Stimulated activated CD8-positive, alpha-beta memory T cell treated with anti-CD3 and anti-CD28 coated beads, Interleukin-7, amount 100 ng/mL, for 1 hour (primary cell): ENCODE data around the gene PCNX3.
"Not testable (repeated sequence)": the region's sequence is repeated elsewhere in the genome, so short reads cannot be mapped to it uniquely, and the experiment has no call there.

Source experiments
- DNase-seq, 2 donors: peaks; one replicate each; pipeline ENCODE4 v3.0.0-alpha.2; 2020; ENCODE audit warnings: low read depth in 2 of 2

PCNX3 gene

GRCh38 chr11:65619281-65619928, 3.8 kb downstream of the PCNX3 start:
- no peak for DNase-seq

DNA sequence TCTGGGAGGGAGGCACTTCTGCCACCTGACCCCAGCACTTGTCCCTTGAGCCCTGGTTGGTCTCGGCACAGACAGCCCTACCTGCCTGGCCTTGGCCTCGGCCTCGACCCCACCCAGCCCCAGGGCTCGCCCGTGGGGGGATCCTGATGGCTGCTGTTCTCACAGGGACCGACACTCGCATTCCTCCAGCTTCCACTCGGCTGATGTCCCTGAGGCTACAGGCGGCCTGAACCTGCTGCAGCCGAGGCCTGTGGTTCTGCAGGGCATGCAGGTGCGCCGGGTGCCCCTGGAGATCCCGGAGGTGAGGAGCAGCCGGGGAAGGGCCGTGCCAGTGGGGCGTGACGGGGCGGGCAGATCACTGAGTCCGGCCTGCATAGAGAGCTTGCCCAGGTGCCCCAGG, 5.1 kb downstream of the PCNX3 start:
- DNase-seq, result no peak

DNA sequence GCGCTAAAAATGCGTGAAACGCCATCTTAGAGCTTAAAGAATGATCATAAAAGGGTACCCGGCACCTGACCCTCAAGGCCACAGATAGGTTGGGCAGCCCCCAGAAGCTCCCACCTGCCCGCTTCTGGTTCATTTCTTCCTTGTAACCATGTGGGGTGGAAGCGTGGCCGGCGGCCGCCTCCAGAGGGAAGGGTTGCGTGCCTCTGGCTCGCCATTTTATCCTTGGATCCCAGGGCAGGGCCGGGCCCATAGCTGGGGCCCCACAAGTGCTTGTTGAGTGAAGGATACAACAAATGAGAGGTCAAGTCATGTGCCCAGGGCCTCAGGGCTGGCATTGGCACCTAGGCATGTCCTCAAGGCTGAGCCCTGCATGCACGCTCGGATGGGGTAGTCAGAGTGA, 5.9 kb downstream of the PCNX3 start:
- no peak for DNase-seq

- DNase-seq, result no peak
These were observed 6.4 kb downstream of the PCNX3 start for GRCh38 chr11:65622011-65622410.

GRCh38 chr11:65623177-65623576, 7.6 kb downstream of the PCNX3 start:
- no peak for DNase-seq

GRCh38 chr11:65623852-65624616, 8.5 kb downstream of the PCNX3 start:
- DNase-seq, result no peak

DNA sequence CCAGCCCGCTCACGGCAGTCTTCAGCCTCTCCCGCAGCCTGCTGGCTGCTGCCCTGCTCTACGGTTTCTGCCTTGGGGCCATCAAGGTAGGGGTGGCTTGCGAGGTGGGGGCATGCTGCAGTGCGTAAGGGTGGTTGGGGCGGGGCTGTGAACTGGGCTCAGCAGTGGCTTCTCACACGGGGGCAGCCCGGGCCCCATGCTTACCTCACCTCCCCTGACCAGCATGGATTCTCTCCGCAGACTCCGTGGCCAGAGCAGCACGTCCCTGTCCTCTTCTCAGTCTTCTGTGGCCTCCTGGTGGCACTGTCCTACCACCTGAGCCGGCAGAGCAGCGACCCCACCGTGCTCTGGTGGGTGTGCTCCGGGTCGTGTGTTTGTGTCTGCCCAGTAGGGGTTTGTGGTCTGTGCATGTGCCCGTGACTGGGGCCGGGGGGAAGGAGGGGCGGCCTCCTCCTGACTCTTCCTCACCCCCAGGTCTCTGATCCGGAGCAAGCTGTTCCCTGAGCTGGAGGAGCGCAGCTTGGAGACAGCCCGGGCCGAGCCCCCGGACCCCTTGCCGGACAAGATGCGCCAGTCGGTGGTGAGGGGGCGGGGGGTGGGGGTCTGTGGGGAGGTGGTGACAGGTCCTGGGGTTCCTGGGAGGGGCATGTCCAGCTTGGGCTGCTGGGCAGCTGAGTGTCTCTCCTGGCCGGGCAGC, 9.5 kb downstream of the PCNX3 start:
- DNase-seq, result no peak

GRCh38 chr11:65625628-65626342, 10.2 kb downstream of the PCNX3 start:
- no peak for DNase-seq

- no peak for DNase-seq
These were observed 11.6 kb downstream of the PCNX3 start for GRCh38 chr11:65627202-65627601.

GRCh38 chr11:65629579-65629978, 14.0 kb downstream of the PCNX3 start:
- DNase-seq, result no peak

DNA sequence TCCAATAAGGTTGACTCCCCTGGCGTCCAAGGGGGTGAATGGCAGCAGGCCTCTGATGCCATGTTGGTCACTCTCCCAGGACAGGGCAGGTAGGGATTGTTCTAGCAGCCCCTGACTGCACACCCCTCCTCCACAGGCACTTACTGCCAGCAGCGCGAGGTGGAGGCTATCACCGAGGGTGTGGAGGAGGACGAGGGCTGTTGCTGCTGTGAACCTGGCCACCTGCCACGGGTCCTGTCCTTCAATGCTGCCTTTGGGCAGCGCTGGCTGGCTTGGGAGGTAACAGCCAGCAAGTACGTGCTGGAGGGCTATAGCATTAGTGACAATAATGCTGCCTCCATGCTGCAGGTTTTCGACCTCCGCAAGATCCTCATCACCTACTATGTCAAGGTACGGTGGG, 14.6 kb downstream of the PCNX3 start:
- DNase-seq, result no peak

DNA sequence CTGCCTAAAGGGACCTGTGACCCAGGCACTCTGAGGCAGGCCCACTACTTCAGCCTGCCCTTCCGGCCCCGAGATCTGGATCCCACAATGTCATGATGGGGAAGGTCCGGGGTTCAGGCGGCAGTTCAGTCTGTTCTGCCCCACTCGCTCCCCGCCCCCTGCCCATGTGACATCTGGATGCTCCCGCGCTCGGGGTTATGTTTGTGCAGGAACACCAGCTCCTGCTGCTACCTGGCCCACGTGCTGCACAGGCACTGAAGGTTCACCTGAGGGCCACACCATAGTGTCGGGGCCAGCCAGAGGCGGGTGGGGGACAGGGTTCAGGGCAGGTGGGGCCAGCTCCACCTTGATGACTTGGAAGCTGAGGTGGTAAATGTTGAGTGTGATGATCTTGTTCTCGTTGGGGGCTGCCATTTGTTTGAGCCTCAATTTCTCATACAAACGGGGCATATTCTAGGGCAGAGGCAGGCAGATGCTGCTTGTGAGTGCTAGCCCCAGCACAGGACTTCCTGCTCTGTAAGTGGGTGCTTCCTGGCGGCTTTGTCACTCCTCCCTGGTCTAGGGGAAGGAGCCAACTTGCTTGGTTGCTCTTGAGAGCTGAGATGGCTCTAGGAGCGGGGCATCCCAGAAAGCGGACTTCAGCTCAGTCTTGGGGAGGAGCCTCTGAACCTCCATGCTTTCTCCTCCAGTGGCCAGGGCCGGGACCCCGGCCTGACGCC, 18.0 kb downstream of the PCNX3 start:
- DNase-seq, result no peak

DNA sequence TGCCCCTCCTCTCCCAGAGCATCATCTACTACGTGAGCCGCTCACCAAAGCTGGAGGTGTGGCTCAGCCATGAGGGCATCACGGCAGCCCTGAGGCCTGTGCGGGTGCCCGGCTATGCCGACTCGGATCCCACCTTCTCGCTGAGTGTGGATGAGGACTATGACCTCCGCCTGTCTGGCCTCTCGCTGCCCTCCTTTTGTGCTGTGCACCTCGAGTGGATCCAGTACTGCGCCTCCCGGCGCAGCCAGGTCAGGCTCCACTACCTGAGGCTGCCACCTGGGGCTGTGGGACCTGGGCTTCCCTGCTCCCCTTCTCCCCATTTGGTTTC, 18.5 kb downstream of the PCNX3 start:
- DNase-seq, result no peak

DNA sequence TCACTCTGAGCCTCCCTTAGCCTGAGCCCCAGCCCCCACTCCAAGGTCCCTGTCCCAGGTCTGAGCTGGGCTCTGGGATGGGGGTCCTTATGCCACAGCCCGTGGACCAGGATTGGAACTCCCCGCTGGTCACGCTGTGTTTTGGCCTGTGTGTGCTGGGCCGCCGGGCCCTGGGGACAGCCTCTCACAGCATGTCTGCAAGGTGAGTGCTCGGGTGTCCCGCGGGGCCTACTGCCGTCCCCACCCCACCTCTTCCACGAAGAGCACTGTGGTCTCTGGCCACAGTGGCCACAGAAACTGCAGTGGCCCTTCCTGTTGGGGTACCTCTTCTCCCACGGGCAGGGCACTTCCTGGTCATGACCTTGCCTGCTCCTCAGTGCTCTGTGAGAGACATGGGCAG, 18.9 kb downstream of the PCNX3 start:
- no peak for DNase-seq

DNA sequence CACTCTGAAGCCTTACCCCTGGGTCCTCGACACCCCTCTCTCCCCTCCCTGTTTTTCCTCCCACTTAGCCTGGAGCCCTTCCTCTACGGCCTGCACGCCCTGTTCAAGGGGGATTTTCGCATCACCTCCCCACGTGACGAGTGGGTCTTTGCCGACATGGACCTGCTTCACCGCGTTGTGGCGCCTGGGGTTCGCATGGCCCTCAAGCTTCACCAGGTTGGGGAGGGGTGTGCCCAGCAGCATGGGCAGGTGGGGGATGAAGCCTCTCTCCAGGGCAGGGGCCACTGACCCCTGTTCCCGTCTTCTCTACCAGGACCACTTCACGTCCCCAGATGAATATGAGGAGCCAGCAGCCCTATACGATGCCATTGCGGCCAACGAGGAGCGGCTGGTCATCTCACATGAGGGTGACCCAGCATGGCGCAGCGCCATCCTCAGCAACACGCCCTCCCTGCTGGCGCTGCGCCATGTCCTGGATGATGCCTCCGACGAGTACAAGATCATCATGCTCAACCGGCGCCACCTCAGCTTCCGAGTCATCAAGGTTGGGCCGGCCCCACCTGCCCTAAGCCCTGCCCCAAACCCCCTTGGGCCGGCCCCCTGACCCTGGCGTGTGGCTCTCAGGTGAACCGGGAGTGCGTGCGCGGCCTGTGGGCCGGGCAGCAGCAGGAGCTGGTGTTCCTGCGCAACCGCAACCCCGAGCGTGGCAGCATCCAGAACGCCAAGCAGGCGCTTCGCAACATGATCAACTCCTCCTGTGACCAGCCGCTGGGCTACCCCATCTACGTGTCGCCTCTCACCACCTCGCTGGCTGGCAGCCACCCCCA, 19.5 kb downstream of the PCNX3 start:
- DNase-seq, result no peak

DNA sequence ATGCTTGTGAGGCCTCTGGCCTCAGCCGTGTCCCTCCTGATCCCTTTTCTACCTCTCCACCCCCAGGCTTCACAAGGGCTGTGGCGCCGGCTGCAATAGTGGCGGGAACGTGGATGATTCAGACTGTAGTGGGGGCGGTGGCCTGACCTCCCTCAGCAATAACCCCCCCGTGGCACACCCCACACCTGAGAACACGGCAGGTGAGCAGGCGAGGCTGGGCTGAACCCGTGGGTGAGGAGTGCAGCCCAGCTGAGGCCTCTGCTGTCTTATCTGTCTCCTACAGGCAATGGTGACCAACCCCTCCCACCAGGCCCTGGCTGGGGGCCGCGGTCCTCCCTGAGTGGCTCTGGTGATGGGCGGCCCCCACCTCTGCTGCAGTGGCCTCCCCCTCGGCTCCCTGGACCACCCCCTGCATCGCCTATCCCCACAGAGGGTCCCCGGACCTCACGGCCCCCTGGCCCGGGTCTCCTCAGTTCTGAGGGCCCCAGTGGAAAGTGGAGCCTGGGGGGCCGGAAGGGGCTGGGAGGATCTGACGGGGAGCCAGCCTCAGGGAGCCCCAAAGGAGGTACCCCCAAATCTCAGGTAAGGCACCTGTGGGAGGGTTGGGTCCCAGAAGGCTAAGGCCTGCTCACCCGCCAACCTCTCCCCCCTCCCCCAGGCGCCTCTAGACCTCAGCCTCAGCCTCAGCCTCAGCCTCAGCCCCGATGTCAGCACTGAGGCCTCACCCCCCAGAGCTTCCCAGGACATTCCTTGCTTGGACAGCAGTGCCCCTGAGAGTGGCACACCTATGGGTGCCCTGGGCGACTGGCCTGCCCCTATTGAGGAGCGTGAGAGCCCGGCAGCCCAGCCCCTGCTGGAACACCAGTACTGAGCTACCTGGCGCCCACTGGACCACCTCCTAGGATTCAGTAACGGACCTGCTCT, 20.8 kb downstream of the PCNX3 start:
- no peak for DNase-seq

DNA sequence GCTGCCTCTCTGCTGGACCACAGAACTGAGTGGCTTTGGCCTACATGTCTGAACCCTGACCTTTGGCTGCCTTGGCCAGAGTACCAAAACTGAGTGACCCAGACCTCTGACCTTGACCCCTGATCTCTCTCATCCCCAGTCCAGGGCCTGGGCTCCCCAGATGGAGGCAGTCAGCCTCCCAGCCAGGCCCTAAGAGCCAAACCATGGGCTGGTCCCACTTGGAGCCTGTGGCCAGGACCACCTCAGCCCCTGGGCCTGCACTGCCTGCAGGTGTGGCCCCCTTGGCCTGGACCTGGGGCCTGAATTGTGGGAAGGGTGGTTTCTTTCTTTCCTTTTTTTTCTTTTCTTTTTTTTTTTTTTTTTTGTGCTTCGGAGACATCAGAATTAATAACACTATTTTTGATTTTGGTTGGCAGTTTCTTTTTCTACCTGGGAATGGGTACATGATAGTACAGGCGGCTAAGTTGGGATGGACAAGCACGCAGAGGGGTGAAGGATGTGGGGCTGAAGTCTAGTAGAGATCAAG, 21.5 kb downstream of the PCNX3 start:
- DNase-seq, result no peak

GRCh38 chr11:65637794-65638419, 22.3 kb downstream of the PCNX3 start, which contains the start of gene SIPA1:
TSS of gene SIPA1 (plus strand) at chr11:65638101. CDS start at chr11:65640922, 2,821 bp downstream.
- peak; percentile 49 to 61 for DNase-seq

GRCh38 chr11:65639228-65639597, 23.6 kb downstream of the PCNX3 start:
- DNase-seq, result not testable (repeated sequence)
